Panc1 (cell line): ENCODE data around the gene ANKLE2. TPM values are rescaled to one million over a fixed set of nuclear protein-coding genes. Genes with fewer than 3 reads are reported as not detected.
A peak's percentile ranks its signal among the peaks of the same experiment; 100 is the strongest.

Experiments
- ATAC-seq: fragments of 200-7000 bp; cut with Tn5 transposase; 2 replicates; pipeline ENCODE4 v1.9.1; 2020; ENCODE audit warnings: mild to moderate bottlenecking, moderate library complexity
- BruUV-seq: library from RNA; stranded (reverse); fragments of 400-500 nt; replicated peaks from 2 replicates; lab custom pipeline; 2021; lab: Mats Ljungman, UMichigan
- CTCF ChIA-PET: fragments of 300-600 bp; sonication (Branson Sonifier 250); formaldehyde crosslinking; loops from one replicate; lab custom pipeline; 2022; ENCODE audit warnings: antibody characterized with exemption; lab: Charles Lee
- POLR2A ChIA-PET: fragments of 300-600 bp; sonication (Branson Sonifier 250); formaldehyde crosslinking; loops from one replicate; lab custom pipeline; 2022; ENCODE audit warnings: antibody characterized with exemption; lab: Charles Lee
- DNase-seq: peaks from one replicate; pipeline ENCODE4 v3.0.0-alpha.2; 2010; ENCODE audit warnings: low read depth, low spot score
- H3K27ac ChIP-seq: 2 replicates; pipeline ENCODE4 v1.5.1; 2011; ENCODE audit warnings: mild to moderate bottlenecking, low read length, inconsistent platforms
- H3K27me3 ChIP-seq: fragments of 200-500 bp; sonication (Bioruptor generic); 2 replicates; pipeline ENCODE4 v1.6.0; 2014; ENCODE audit warnings: low read length, inconsistent platforms; ENCODE audit not compliant: control insufficient read depth, insufficient read depth
- H3K36me3 ChIP-seq: fragments of 200-500 bp; sonication (Bioruptor generic); 2 replicates; pipeline ENCODE4 v1.5.1; 2014; ENCODE audit warnings: inconsistent platforms, mild to moderate bottlenecking, low read length, moderate library complexity; ENCODE audit not compliant: control insufficient read depth, insufficient read depth
- H3K4me1 ChIP-seq: 2 replicates; pipeline ENCODE4 v1.5.1; 2011; ENCODE audit warnings: inconsistent platforms, mild to moderate bottlenecking, low read length, moderate library complexity; ENCODE audit not compliant: control insufficient read depth, insufficient read depth
- H3K4me3 ChIP-seq, 2 experiments: 2 replicates each; pipeline ENCODE4 v1.5.1; 2011 to 2012; ENCODE audit warnings: low read depth in 2 of 2, low read length in 2 of 2, mild to moderate bottlenecking in 2 of 2, inconsistent platforms in 1 of 2, moderate library complexity in 1 of 2
- H3K9me3 ChIP-seq: fragments of 200-500 bp; sonication (Bioruptor generic); 2 replicates; pipeline ENCODE4 v1.5.1; 2014; ENCODE audit warnings: low read depth, mild to moderate bottlenecking, inconsistent platforms, low read length, moderate library complexity; ENCODE audit not compliant: control insufficient read depth, insufficient read depth
- POLR2AphosphoS5 ChIP-seq: IDR thresholded peaks from 2 replicates; pipeline ENCODE4 v1.6.1; 2012; ENCODE audit warnings: mild to moderate bottlenecking, low read depth, low read length, moderate library complexity
- REST ChIP-seq, 2 experiments: IDR thresholded peaks; 2 replicates each; pipeline ENCODE4 v1.6.1; 2011 to 2012; ENCODE audit warnings: low read depth in 2 of 2, control low read depth in 1 of 2, low read length in 1 of 2, mild to moderate bottlenecking in 1 of 2, moderate library complexity in 1 of 2; ENCODE audit not compliant: insufficient read depth in 1 of 2
- SIN3A ChIP-seq: IDR thresholded peaks from 2 replicates; pipeline ENCODE4 v1.6.1; 2012; ENCODE audit warnings: low read depth, mild to moderate bottlenecking, low read length, moderate library complexity, borderline replicate concordance; ENCODE audit not compliant: insufficient read depth
- TCF7L2 ChIP-seq: IDR thresholded peaks from 2 replicates; pipeline ENCODE4 v1.6.1; 2011; ENCODE audit warnings: mild to moderate bottlenecking, low read depth, low read length, inconsistent platforms
- in situ Hi-C: cut with HindIII; loops from 2 replicates; pipeline ENCODE4 v1.10.0; 2016; ENCODE audit warnings: low sequenced_read_pairs, low pct_unique_long_range_greater_than_20kb
- intact Hi-C: fragments of 100-400 bp; cut with micrococcal nuclease; formaldehyde crosslinking; loops from one replicate; pipeline ENCODE4 v1.10.0; 2022; ENCODE audit not compliant: unreplicated experiment
- total RNA-seq: library from RNA; stranded (reverse); gene quantifications from one replicate; pipeline ENCODE4 v1.2.1, GENCODE V29; 2021; ENCODE audit not compliant: unreplicated experiment
- TF ChIP-seq, protein P1 (sequence below): fragments of 450-650 bp; IDR thresholded peaks from 2 replicates; pipeline ENCODE4 v1.5.1; 2017; ENCODE audit warnings: mild to moderate bottlenecking

Gene ANKLE2
- total RNA-seq, 1 experiment from 2014 or later = 88.7 TPM

GRCh38 chr12:132718644-132719043, 43.0 kb downstream of the ANKLE2 start:
- H3K36me3 ChIP-seq = peaks cover 5% of the 10 kb centered on the region
- H3K4me3 ChIP-seq = no peak overlapping the region
- POLR2A ChIA-PET = no interaction called here
- peaks cover 4% of the 10 kb centered on the region for H3K4me1 ChIP-seq
- CTCF ChIA-PET = no interaction called here
- intact Hi-C loops (no loop called here), in situ Hi-C loops (no loop called here)
- no TSS peak for BruUV-seq
- H3K27ac ChIP-seq = no peak overlapping the region
- DNase-seq (no peak), ATAC-seq (no peak)
- TF ChIP-seq REST (IDR thresholded peaks at IDR 0.05; ENCODE audit: insufficient read depth in 1 of 2, low read depth in 2 of 2, low read length in 1 of 2) (no peak), TCF7L2 (no peak), POLR2AphosphoS5 (no peak), SIN3A (no peak)
- TF ChIP-seq, protein P1, sequence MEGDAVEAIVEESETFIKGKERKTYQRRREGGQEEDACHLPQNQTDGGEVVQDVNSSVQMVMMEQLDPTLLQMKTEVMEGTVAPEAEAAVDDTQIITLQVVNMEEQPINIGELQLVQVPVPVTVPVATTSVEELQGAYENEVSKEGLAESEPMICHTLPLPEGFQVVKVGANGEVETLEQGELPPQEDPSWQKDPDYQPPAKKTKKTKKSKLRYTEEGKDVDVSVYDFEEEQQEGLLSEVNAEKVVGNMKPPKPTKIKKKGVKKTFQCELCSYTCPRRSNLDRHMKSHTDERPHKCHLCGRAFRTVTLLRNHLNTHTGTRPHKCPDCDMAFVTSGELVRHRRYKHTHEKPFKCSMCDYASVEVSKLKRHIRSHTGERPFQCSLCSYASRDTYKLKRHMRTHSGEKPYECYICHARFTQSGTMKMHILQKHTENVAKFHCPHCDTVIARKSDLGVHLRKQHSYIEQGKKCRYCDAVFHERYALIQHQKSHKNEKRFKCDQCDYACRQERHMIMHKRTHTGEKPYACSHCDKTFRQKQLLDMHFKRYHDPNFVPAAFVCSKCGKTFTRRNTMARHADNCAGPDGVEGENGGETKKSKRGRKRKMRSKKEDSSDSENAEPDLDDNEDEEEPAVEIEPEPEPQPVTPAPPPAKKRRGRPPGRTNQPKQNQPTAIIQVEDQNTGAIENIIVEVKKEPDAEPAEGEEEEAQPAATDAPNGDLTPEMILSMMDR = no peak
- H3K9me3 ChIP-seq = no peaks in the 10 kb centered on the region
- no peaks in the 10 kb centered on the region for H3K27me3 ChIP-seq

- Histone ChIP-seq H3K4me3 (no peak overlapping the region), H3K27ac (no peak overlapping the region), H3K4me1 (no peaks in the 10 kb centered on the region; the same call in none of the 2 replicates), H3K27me3 (no peaks in the 10 kb centered on the region), H3K36me3 (peaks cover 5% of the 10 kb centered on the region), H3K9me3 (no peaks in the 10 kb centered on the region)
- DNase-seq (no peak), ATAC-seq (peak; percentile 35)
- no TSS peak for BruUV-seq
- CTCF ChIA-PET = no interaction called here
- TF ChIP-seq REST (IDR thresholded peaks at IDR 0.05; ENCODE audit: insufficient read depth in 1 of 2, low read depth in 2 of 2, low read length in 1 of 2) (no peak), POLR2AphosphoS5 (no peak), SIN3A (no peak), TCF7L2 (no peak)
- TF ChIP-seq, protein P1 = no peak
- POLR2A ChIA-PET = no interaction called here
- intact Hi-C loops (no loop called here), in situ Hi-C loops (no loop called here)
Measured at GRCh38 chr12:132717531-132718387, 43.9 kb downstream of the ANKLE2 start.
